Activated T-cell treated with anti-CD3 and anti-CD28 coated beads for 48 hours (primary cell): ENCODE results near the gene SLC25A41.

Source experiments
- DNase-seq: peaks from one replicate; pipeline ENCODE4 v3.0.0-alpha.2; 2020; ENCODE audit warnings: low read depth

Gene SLC25A41

GRCh38 chr19:6460099-6460884 lies 26.7 kb upstream of the SLC25A41 start:
- DNase-seq, result peak; percentile 96

GRCh38 chr19:6459262-6460098 lies 25.9 kb upstream of the SLC25A41 start, which contains the start of gene SLC25A23:
SLC25A23 (minus strand) TSS chr19:6459792; CDS start chr19:6459628, 164 bp downstream.
- DNase-seq, result peak; percentile 58

DNA sequence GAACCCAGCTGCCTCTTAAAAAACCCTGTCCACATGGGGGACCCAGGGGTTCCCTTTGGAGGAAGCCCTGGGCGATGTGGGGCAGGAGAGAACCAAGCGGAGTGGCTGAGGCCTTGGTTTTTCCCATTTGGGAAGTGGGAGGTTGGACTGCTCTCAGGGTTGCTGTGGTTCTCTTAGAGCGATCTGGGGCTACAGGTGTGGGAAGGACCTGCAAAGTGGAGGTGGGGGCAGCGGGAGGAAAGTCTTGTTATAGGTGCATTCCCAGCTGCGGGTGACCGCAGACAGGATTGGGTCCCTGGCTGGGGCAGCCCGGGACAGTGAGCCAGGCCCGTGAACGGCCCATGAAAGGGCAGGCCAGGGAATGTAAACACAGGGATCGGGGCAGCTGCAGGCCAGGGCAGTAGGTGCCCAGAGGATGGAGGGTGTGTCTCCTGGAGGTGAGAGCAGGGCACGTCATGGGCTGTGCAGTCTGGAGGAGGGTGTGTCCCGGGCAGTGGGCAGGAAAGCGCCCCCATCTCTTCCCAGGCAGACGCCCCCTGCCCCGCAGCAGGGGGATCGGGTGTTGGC lies 25.2 kb upstream of the SLC25A41 start:
- DNase-seq, result no peak

DNA sequence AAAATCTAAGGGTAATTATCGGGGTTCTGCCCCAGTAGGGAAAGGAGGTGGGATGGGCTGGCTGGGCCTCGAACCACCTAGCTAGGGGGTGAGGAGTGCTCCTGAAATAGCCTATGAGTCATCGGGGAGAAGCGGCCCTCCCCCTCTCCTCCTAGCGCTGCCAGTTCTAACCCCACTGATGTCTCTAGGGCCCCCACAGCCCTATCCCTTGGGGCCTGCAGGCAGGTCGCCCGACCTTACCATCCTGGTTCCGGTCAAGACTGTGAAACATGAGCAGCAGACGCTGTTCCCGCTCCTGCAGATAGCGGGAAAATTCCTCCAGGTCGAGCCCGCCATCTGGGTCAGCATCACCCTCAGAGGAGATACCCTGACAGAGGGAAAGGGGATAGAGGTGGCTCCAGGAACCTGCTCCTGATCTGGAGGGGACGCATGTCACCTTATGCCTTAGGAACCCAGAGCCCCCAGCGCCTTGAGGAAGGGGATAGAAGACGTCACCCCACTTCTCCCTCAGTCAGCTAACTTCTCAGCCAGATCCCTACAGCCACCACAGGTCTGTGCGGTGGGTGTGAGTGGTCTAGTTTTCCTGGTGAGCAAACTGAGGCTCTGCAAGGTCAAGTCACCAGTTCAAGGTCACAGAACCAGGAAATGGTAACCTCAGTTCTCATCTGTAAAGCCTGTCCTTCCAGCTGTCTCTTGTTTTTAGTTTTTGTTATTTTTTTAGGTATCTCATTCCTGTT lies 24.6 kb upstream of the SLC25A41 start:
- DNase-seq, result no peak

- no peak for DNase-seq
Observed at GRCh38 chr19:6455924-6456323, 22.4 kb upstream of the SLC25A41 start.

DNA sequence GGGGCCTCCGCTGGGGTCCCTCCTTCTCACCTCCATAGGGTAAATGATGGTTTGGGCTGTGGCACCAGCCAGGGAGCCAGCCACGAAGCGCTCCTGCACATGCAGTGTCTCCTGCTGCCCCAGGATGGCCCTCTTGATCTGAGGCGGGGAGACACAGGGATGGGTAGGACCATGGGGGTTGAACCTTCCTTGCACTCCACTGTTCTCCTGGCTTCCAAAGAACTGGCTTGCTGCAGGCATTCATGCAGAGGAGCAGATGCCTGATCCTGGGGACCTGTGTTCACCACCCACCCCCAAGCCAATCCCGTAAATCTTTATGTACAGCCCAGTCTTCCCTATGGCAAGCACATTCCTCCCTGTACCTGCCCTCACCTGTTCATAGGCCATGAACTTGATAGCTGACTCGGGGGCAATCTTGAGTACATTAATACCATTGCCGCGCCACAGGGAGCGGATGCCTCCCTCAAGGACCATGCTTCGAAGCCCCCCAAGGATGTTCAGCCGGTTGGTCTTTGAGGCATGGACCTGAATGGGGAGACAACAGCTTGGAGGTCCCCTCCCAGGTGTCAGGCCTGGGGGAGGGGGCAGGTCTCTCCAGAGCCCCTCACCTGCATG lies 20.5 kb upstream of the SLC25A41 start:
- DNase-seq, result no peak

- no peak for DNase-seq
Observed at GRCh38 chr19:6452899-6453298, 19.3 kb upstream of the SLC25A41 start.

- no peak for DNase-seq
Observed at GRCh38 chr19:6452223-6452614, 18.7 kb upstream of the SLC25A41 start.

GRCh38 chr19:6451583-6452222 lies 18.1 kb upstream of the SLC25A41 start:
- no peak for DNase-seq

- DNase-seq, result no peak
Observed at GRCh38 chr19:6450166-6450565, 16.6 kb upstream of the SLC25A41 start.

GRCh38 chr19:6448045-6448444 lies 14.5 kb upstream of the SLC25A41 start:
- no peak for DNase-seq

GRCh38 chr19:6446452-6446851 lies 12.9 kb upstream of the SLC25A41 start:
- no peak for DNase-seq

GRCh38 chr19:6443986-6444385 lies 10.4 kb upstream of the SLC25A41 start:
- no peak for DNase-seq

DNA sequence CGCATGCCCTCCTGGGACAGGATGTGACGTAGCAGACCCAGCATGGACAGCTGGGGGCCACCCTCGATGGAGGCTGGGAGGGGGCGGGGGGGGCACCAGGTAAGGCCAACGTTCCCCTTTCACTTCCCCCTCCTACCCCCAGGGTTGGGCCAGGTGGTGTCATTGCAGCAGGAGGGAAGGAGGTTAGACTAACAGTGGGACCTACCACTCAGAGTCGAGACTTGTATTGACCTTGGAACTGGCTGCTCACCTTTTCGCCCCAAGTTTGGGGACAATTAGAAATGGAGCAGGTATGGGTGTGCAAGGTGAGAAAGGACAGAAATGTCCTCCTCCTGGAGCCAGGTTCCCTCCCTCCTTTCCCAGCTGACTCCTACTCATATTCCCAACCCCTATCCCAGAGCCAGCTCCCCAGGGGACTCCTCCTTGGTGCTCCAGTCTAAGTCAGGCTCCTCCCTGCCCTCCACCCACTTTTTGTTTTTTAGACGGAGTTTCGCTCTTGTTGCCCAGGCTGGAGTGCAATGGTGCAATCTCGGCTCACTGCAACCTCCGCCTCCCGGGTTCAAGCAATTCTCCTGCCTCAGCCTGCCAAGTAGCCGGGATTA lies 8.6 kb upstream of the SLC25A41 start:
- no peak for DNase-seq

GRCh38 chr19:6440905-6441304 lies 7.3 kb upstream of the SLC25A41 start:
- no peak for DNase-seq

- DNase-seq, result no peak
Observed at GRCh38 chr19:6439743-6440142, 6.2 kb upstream of the SLC25A41 start.

GRCh38 chr19:6433165-6433564 lies 398 bp downstream of the SLC25A41 start:
- no peak for DNase-seq

GRCh38 chr19:6431891-6432290 lies 1.7 kb downstream of the SLC25A41 start:
- no peak for DNase-seq

GRCh38 chr19:6429419-6430221 lies 3.9 kb downstream of the SLC25A41 start:
- no peak for DNase-seq
